ENCODE results near the gene ZBTB16.

The ZBTB16 gene

GRCh38 chr11:114291842-114292680 is 232.6 kb downstream of the ZBTB16 start:
- DNase-seq, result no peak

- no peak for DNase-seq
Observed at GRCh38 chr11:114293201-114293711, 233.7 kb downstream of the ZBTB16 start.

GRCh38 chr11:114295676-114296604 is 236.4 kb downstream of the ZBTB16 start, which contains the start of gene NNMT:
Gene NNMT, plus strand, starts transcription at chr11:114296399. Its CDS starts 158 bp downstream, at chr11:114296557.
- DNase-seq, result peak; percentile 72

GRCh38 chr11:114296605-114297372 is 237.3 kb downstream of the ZBTB16 start:
- DNase-seq, result no peak

GRCh38 chr11:114297806-114298709 is 238.5 kb downstream of the ZBTB16 start:
- no peak for DNase-seq

GRCh38 chr11:114298710-114299109 is 239.2 kb downstream of the ZBTB16 start:
- DNase-seq, result no peak
